Activated naive CD4-positive, alpha-beta T cell treated with anti-CD3 and anti-CD28 coated beads for 36 hours (primary cell): Measurements from ENCODE around the gene GABRB2. TPM values are rescaled to one million over a fixed set of nuclear protein-coding genes. Genes with fewer than 3 reads are reported as not detected.

Experiments used
- CTCF ChIA-PET: fragments of 350-600 bp; sonication (Branson Sonifier 250); formaldehyde crosslinking; loops from one replicate; lab custom pipeline; 2021; ENCODE audit warnings: antibody characterized with exemption; lab: Charles Lee
- DNase-seq: peaks from one replicate; pipeline ENCODE4 v3.0.0-alpha.2; 2020
- H3K27ac Mint-ChIP-seq: one replicate; pipeline ENCODE4 v1.8.0; 2021; ENCODE audit warnings: mild to moderate bottlenecking, mixed read lengths
- H3K27me3 Mint-ChIP-seq: one replicate; pipeline ENCODE4 v1.8.0; 2021; ENCODE audit warnings: low read depth, mixed read lengths
- H3K36me3 Mint-ChIP-seq: one replicate; pipeline ENCODE4 v1.8.0; 2021; ENCODE audit warnings: low read depth, mixed read lengths
- H3K4me1 Mint-ChIP-seq: one replicate; pipeline ENCODE4 v1.8.0; 2021; ENCODE audit warnings: low read depth, mixed read lengths
- H3K4me3 Mint-ChIP-seq: one replicate; pipeline ENCODE4 v1.8.0; 2021; ENCODE audit warnings: mild to moderate bottlenecking, moderate library complexity, mixed read lengths
- H3K9me3 Mint-ChIP-seq: one replicate; pipeline ENCODE4 v1.8.0; 2021; ENCODE audit warnings: mixed read lengths
- intact Hi-C: fragments of 100-400 bp; cut with micrococcal nuclease; formaldehyde crosslinking; loops from one replicate; pipeline ENCODE4 v1.15.1; 2023
- total RNA-seq, 2 experiments: library from RNA; stranded (reverse); gene quantifications; one replicate each; pipeline ENCODE4 v1.2.3, GENCODE V29; 2021

Gene GABRB2
- total RNA-seq, 2 experiments from 2014 or later = not detected

DNA sequence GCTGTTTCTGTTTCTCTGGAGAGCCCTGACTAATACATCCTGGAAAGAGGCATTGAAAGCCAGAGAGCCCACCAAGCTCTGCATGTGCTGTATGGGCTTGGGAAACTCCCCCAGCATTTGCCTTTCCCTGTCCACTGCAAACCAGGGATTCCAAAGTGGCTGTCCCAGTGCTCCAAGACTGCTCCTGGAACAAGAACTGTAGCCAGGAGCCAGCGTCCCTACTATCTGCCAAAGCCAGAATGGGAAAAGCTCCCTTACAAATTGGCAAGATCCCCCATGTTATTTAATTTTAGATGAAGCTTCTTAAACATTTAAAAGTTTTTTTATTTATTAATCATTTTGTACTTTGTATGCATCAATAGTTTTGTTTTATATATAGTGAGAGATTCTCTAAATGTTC, 263.2 kb downstream of the GABRB2 start:
- CTCF ChIA-PET = no interaction called here
- no peak overlapping the region for H3K27ac Mint-ChIP-seq
- H3K9me3 Mint-ChIP-seq = peaks cover 6% of the 10 kb centered on the region
- H3K4me1 Mint-ChIP-seq = no peaks in the 10 kb centered on the region
- H3K27me3 Mint-ChIP-seq = no peaks in the 10 kb centered on the region
- intact Hi-C loops = no loop called here
- no peak overlapping the region for H3K4me3 Mint-ChIP-seq
- DNase-seq = no peak
- no peaks in the 10 kb centered on the region for H3K36me3 Mint-ChIP-seq

DNA sequence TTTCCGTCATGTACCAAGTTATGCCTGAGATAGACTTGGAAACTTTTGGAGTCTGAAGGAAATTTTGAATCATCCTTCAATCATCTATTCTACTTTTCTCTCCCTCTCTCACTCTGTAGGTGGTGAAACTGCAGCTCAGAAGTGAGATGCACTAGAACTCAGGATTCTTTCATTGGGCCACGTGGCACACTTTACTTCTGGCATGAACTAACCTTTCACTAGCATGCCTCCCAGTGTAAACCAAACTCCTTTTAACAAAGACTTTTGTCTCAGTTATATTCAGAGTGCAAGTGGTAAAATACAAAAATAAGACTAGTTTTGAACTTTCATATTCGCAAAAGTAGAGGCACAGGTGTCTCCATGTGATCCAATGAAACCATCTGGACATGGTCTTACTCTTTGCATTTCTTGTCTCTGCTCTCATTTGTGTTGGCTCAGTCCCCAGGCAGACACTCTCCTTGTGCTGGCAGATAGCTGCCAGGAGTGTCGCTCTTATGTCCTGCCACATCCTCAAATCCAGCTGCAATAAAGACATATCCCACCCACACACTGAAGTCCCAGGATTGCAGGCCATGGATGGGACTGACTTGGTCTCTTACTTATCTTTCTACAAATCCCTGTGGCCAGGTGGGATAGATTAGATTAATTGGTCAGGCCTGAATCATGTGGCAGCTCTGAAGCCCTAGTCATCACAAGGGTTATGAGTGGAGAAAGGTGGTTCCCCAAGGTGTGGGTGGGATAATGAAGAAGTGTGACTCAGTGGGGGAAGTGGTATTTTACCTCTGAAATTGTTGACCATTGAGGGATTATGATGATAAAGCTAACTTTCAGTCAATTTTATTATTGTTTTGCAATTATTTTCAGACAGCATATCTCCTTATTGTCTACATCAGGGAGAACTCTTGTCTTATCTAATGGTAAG, 267.5 kb downstream of the GABRB2 start:
- Mint-ChIP-seq H3K9me3 (peaks cover 6% of the 10 kb centered on the region), H3K27ac (no peak overlapping the region), H3K4me1 (no peaks in the 10 kb centered on the region), H3K27me3 (no peaks in the 10 kb centered on the region), H3K36me3 (no peaks in the 10 kb centered on the region), H3K4me3 (no peak overlapping the region)
- intact Hi-C loops = no loop called here
- no peak for DNase-seq
- CTCF ChIA-PET = no interaction called here

DNA sequence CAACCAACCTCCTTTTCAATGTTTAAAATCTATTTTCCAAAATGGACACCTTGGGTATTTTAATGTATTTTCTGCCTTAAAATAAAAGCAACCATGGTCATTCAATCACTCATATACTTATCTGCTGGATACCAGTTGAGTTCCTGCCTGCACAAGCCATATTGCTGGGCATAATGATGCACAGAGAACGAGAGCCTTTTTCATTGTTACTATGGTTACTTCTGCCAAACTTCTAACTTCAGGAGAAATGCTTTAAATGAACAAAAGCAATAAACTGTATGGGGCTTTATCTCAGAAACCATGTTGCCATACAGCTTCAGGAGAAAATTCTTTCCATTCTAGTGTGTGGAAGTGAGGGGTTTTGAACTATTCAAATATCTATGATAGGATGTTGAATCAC, 269.5 kb downstream of the GABRB2 start:
- no peaks in the 10 kb centered on the region for H3K36me3 Mint-ChIP-seq
- intact Hi-C loops = no loop called here
- H3K9me3 Mint-ChIP-seq = peaks cover 6% of the 10 kb centered on the region
- CTCF ChIA-PET = no interaction called here
- H3K27me3 Mint-ChIP-seq = no peaks in the 10 kb centered on the region
- no peak for DNase-seq
- no peak overlapping the region for H3K4me3 Mint-ChIP-seq
- no peak overlapping the region for H3K27ac Mint-ChIP-seq
- H3K4me1 Mint-ChIP-seq = no peaks in the 10 kb centered on the region

DNA sequence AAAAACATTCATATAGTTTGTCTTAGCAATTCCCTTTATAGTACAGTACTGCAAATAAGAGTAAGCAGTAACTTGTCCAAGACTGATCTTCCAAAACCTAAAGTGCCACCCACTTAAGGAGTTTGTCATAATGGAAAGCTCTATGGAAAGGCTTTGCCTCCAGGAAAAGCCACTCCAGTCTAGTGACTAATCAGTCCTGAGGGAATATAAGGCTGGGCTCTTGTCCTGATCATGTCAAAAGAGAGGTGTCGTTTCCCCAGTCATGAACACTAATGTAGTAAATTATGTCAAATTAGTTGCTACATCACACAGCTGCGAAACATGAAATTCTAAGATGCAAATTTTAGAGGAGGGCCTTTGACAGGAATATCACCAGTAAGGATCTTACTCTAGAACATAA, 271.6 kb downstream of the GABRB2 start:
- no peak for DNase-seq
- no peaks in the 10 kb centered on the region for H3K4me1 Mint-ChIP-seq
- H3K4me3 Mint-ChIP-seq = no peak overlapping the region
- no peaks in the 10 kb centered on the region for H3K36me3 Mint-ChIP-seq
- CTCF ChIA-PET = no interaction called here
- no peak overlapping the region for H3K27ac Mint-ChIP-seq
- H3K9me3 Mint-ChIP-seq = no peaks in the 10 kb centered on the region
- H3K27me3 Mint-ChIP-seq = no peaks in the 10 kb centered on the region
- intact Hi-C loops = no loop called here

DNA sequence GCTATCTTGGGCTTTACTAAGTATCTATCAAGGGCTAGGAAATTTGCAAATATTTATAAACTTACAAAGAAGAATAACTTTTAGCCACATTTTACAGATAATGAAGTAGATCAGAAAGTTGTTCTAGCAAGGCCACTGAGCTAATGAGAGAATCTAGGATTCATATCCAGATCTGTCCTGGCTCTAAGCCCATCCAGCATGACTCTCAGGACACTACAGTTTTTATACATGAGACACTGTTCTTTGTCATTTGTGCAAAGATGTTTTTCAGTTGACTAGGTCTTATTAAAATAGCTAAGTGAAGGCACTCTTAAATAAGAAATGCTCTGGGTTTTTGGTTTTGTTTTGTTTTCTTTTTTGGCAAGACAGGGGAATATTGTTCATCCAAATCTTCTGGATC, 273.1 kb downstream of the GABRB2 start:
- intact Hi-C loops = no loop called here
- H3K4me3 Mint-ChIP-seq = no peak overlapping the region
- no peak for DNase-seq
- CTCF ChIA-PET = no interaction called here
- H3K36me3 Mint-ChIP-seq = no peaks in the 10 kb centered on the region
- no peaks in the 10 kb centered on the region for H3K4me1 Mint-ChIP-seq
- peaks cover 4% of the 10 kb centered on the region for H3K9me3 Mint-ChIP-seq
- no peak overlapping the region for H3K27ac Mint-ChIP-seq
- no peaks in the 10 kb centered on the region for H3K27me3 Mint-ChIP-seq

DNA sequence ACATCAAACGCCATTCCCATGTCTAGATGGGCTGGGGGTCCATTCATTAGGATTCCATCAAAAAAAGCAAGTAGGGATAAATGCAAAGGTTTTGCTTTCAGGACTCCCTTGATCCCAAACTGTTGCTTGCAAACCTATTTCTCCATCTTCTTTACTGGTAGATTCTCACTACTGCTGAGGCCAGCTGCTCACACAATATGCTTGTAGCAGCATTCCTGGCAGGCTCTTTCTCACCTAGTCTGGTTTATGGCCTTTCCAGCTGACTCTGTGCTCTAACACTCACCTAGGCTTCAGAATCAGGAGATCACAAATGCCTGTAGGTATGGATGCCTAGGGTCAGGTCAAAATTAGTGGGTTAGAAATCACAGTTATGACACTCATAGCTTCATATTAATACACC, 274.7 kb downstream of the GABRB2 start:
- intact Hi-C loops = no loop called here
- no peak for DNase-seq
- Mint-ChIP-seq H3K27ac (no peak overlapping the region), H3K4me3 (no peak overlapping the region), H3K9me3 (peaks cover 4% of the 10 kb centered on the region), H3K27me3 (no peaks in the 10 kb centered on the region), H3K4me1 (no peaks in the 10 kb centered on the region), H3K36me3 (no peaks in the 10 kb centered on the region)
- CTCF ChIA-PET = no interaction called here

GRCh38 chr5:161269125-161269524, 277.4 kb downstream of the GABRB2 start:
- H3K4me3 Mint-ChIP-seq = no peak overlapping the region
- no peak for DNase-seq
- H3K36me3 Mint-ChIP-seq = no peaks in the 10 kb centered on the region
- intact Hi-C loops = no loop called here
- no peaks in the 10 kb centered on the region for H3K27me3 Mint-ChIP-seq
- H3K4me1 Mint-ChIP-seq = no peaks in the 10 kb centered on the region
- CTCF ChIA-PET = no interaction called here
- H3K9me3 Mint-ChIP-seq = peaks cover 4% of the 10 kb centered on the region
- H3K27ac Mint-ChIP-seq = no peak overlapping the region

DNA sequence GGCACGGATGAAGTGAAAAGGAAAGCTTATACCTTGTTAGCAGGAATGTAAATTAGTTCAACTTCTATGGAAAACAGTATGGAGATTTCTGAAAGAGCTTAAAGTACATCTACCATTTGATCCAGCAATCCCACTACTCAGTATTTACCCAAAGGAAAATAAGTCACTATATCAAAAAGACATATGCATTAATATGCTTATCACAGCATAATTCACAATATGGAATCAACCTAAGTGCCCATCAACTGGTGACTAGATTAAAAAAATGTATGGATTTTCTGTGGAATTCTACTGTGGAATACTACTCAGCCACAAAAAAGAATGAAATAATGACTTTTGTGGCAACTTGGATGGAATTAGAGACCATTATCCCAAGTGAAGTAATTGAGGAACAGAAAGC, 279.6 kb downstream of the GABRB2 start:
- CTCF ChIA-PET = no interaction called here
- Mint-ChIP-seq H3K4me1 (no peaks in the 10 kb centered on the region), H3K36me3 (no peaks in the 10 kb centered on the region), H3K9me3 (peaks cover 6% of the 10 kb centered on the region), H3K4me3 (no peak overlapping the region), H3K27ac (no peak overlapping the region), H3K27me3 (no peaks in the 10 kb centered on the region)
- intact Hi-C loops = no loop called here
- DNase-seq = no peak

GRCh38 chr5:161265006-161265405, 281.5 kb downstream of the GABRB2 start:
- H3K4me3 Mint-ChIP-seq = no peak overlapping the region
- DNase-seq = no peak

GRCh38 chr5:161263191-161263590, 283.3 kb downstream of the GABRB2 start:
- intact Hi-C loops = no loop called here
- peaks cover 1% of the 10 kb centered on the region for H3K9me3 Mint-ChIP-seq
- no peaks in the 10 kb centered on the region for H3K36me3 Mint-ChIP-seq
- no peaks in the 10 kb centered on the region for H3K4me1 Mint-ChIP-seq
- CTCF ChIA-PET = no interaction called here
- no peaks in the 10 kb centered on the region for H3K27me3 Mint-ChIP-seq
- DNase-seq = no peak
- H3K4me3 Mint-ChIP-seq = no peak overlapping the region
- no peak overlapping the region for H3K27ac Mint-ChIP-seq

More at GRCh38 chr5:161265006-161265405, 281.5 kb downstream of the GABRB2 start:
- CTCF ChIA-PET = no interaction called here
- Mint-ChIP-seq H3K27me3 (no peaks in the 10 kb centered on the region), H3K9me3 (peaks cover 6% of the 10 kb centered on the region), H3K36me3 (no peaks in the 10 kb centered on the region), H3K4me1 (no peaks in the 10 kb centered on the region), H3K27ac (no peak overlapping the region)
- intact Hi-C loops = no loop called here

DNA sequence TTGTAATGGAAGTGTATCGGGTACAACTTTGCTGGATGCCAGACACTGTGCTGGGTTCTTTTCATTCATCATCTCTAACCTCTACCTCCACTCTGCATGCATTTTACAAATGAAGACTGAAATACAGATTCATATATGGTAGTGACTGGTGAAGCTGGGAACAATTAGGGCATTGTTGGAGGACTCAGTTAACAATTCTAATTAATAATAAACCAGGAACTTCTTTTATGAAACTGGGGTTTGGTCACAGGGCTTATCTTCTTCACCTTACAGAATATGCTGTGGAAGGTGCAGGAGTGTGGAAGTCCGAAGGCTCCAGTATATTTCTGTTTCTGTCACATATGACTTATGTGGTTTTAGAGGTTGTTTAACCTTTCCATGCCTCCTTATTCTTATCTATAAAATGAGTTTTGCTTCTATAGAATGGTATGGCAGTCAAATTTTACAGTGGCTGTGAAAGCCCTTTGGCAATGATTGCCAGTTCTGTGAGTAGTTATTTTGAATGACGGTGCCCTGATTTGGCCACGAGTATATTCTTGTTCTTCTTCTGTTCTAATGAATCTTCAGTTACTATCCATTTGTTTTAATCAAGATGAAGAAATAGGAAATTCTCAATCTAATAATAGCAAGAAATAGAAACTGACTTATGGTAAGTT, 284.7 kb downstream of the GABRB2 start:
- peaks cover 1% of the 10 kb centered on the region for H3K9me3 Mint-ChIP-seq
- H3K36me3 Mint-ChIP-seq = no peaks in the 10 kb centered on the region
- CTCF ChIA-PET = no interaction called here
- H3K4me3 Mint-ChIP-seq = no peak overlapping the region
- H3K27ac Mint-ChIP-seq = no peak overlapping the region
- H3K27me3 Mint-ChIP-seq = no peaks in the 10 kb centered on the region
- no peaks in the 10 kb centered on the region for H3K4me1 Mint-ChIP-seq
- DNase-seq = no peak
- intact Hi-C loops = no loop called here

GRCh38 chr5:161258438-161258837, 288.1 kb downstream of the GABRB2 start:
- Mint-ChIP-seq H3K4me3 (no peak overlapping the region), H3K27ac (no peak overlapping the region), H3K36me3 (no peaks in the 10 kb centered on the region), H3K9me3 (no peaks in the 10 kb centered on the region), H3K4me1 (no peaks in the 10 kb centered on the region), H3K27me3 (no peaks in the 10 kb centered on the region)
- CTCF ChIA-PET = no interaction called here
- no peak for DNase-seq
- intact Hi-C loops = no loop called here

- Mint-ChIP-seq H3K27me3 (no peaks in the 10 kb centered on the region), H3K36me3 (no peaks in the 10 kb centered on the region), H3K9me3 (no peaks in the 10 kb centered on the region), H3K4me1 (no peaks in the 10 kb centered on the region), H3K4me3 (no peak overlapping the region), H3K27ac (no peak overlapping the region)
- intact Hi-C loops = no loop called here
- DNase-seq = no peak
- CTCF ChIA-PET = no interaction called here
Measured at GRCh38 chr5:161256957-161257356, 289.6 kb downstream of the GABRB2 start.
